KOPT-K1 (cell line): Measurements from ENCODE around the gene ZNF184.

Experiments
- H3K27ac ChIP-seq: fragments of 200-600 bp; sonication (generic); 2 replicates; pipeline ENCODE4 v1.5.1; 2016; ENCODE audit warnings: antibody characterized with exemption, mild to moderate bottlenecking, low read depth, low read length; ENCODE audit not compliant: poor library complexity, severe bottlenecking
- H3K36me3 ChIP-seq: fragments of 200-600 bp; sonication (generic); 2 replicates; pipeline ENCODE4 v1.5.1; 2017; ENCODE audit warnings: antibody characterized with exemption, mild to moderate bottlenecking, low read length, moderate library complexity; ENCODE audit not compliant: insufficient read depth
- H3K9me3 ChIP-seq: fragments of 200-600 bp; sonication (generic); 2 replicates; pipeline ENCODE4 v1.5.1; 2017; ENCODE audit warnings: antibody characterized with exemption, low read length, mild to moderate bottlenecking; ENCODE audit not compliant: insufficient read depth, poor library complexity, severe bottlenecking

The ZNF184 gene

DNA sequence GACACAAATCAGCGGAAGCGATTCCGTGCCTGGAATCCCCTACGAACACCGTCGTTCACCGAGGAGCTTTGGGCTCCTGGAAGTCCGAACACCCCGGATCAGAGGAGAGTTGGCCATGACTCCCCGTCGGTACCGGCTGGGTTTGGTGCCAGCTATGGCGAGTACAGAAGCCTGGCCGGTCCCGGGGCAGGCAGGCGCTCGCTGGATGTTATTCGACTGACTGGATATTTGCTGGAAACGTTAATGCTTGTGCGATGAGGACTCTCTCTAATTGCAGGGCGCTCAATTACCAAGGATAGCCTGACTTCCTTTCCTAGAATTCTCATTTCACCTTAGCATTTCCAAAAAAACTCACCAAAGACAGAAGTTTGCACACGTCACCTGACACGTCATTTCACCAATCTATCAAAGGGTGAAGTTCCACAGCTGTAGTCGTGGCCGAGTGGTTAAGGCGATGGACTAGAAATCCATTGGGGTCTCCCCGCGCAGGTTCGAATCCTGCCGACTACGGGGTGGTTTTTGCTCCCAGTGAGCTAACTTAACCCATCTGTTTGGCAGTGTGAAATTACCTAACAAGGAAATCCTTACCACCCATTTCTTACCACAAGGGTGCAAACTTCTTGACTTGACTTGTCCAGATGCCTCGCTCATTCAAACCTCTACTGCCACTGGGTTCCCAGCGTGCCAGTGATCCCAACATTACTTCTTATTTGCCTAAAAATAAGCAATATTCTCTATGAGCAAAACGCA is 22.7 kb upstream of the ZNF184 start:
- Histone ChIP-seq H3K27ac (no peak overlapping the region), H3K36me3 (no peaks in the 10 kb centered on the region)

DNA sequence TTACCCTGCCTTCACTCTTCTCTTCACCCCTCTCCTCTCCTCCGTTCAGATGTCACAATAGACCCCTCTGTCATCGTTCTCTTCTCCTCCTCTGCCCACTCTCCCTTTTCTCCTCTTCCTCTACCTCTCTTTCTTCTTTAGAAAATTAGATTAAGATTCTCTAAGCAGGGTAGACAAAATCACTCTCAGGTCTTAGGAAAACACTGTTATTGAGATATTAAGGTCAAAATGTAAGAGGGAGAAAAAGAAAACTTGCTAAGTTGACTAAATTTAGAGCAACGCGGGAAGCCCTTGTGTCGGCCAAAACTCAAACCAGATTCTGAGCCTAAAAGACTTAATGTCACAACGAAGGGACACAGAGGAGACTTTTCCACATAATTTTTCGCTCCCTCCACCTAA is 22.1 kb upstream of the ZNF184 start:
- no peak overlapping the region for H3K27ac ChIP-seq
- H3K9me3 ChIP-seq: no peaks in the 10 kb centered on the region
- no peaks in the 10 kb centered on the region for H3K36me3 ChIP-seq

More for the DNA sequence above, 22.7 kb upstream of the ZNF184 start:
- H3K9me3 ChIP-seq: no peaks in the 10 kb centered on the region

DNA sequence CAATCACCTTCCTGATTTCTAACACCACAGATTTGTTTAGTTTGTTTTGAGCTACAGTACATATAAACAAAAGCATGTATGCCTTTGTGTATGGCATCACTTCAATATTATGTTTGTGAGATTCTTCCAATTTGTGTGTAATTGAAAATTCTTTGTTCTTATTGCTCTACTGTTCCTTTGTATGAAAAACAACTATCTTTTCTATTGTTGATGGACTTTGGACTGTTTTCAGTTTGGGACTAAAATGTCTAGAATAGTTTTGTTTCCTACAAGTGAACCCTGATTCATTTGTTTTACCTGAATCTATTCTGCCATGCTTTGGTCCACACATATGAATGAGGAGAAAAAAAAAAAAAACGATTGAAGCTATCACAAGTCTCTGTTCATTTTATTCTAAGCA is 21.2 kb upstream of the ZNF184 start:
- Histone ChIP-seq H3K36me3 (no peaks in the 10 kb centered on the region), H3K27ac (no peak overlapping the region)

DNA sequence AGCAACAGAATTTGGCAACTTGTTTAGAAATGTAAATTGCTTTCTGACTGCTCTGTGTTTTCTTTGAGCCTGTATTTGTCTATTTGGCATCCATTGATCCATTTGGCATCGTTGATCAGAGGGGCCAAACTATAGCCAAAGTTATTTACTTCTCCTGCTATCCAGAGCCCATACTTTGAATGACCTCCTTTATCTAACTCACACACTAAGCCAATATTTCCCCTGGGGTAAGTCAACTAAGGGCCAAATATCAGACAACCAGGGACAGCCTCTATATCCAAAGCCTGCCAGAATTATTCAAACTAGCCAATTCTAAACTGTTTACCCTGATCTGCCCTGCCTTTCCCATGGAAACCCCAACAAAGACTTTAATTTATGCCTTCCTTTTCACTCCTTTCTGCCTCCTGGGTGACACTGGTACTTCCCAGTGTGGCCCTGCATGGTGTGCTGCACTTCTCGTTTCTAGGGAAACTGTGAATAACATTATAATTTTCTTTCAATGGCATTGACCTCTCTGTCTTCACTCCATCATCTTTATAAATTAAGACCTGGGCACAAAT is 19.8 kb upstream of the ZNF184 start:
- Histone ChIP-seq H3K27ac (no peak overlapping the region), H3K36me3 (no peaks in the 10 kb centered on the region), H3K9me3 (no peaks in the 10 kb centered on the region)

More for the DNA sequence above, 21.2 kb upstream of the ZNF184 start:
- H3K9me3 ChIP-seq: no peaks in the 10 kb centered on the region

DNA sequence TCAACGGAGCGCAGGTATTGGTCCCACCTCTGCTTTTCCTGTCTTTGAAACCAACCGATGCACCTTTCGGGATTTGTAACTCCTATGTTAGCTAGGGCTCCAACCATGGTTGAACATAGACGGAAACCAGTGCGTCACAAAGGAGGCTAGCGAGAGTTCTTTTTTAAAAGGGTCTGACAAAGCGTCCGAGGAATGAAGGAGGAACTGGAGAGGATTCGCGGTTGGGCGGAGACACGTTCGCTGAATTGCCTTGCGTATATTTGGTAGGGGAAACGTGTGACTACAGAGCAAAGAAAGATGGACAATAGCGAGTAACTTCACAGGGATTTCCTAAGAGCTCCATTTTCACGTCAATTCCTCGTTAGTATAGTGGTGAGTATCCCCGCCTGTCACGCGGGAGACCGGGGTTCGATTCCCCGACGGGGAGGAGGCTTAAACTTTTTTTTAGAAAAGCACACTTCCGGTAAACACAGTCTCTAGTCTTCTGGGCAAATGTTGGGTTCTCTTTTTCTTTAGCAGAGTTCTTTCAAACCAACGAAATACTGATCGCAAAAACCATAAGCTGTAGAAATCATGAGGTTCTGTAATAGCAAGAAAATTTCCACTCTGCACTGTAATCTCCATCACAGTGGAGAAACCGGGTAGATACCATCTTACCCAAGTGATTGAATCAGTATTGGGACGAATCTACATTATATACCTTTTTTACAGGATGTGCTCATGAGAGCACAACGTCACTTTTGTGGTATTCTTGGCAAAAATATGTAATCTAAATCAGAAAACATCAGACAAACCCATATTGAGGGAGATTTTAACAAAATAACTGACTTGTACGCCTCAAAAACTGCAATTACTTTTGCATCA is 6.6 kb upstream of the ZNF184 start:
- no peaks in the 10 kb centered on the region for H3K9me3 ChIP-seq
- H3K36me3 ChIP-seq: no peaks in the 10 kb centered on the region
- H3K27ac ChIP-seq: peak overlapping the region; percentile 92

DNA sequence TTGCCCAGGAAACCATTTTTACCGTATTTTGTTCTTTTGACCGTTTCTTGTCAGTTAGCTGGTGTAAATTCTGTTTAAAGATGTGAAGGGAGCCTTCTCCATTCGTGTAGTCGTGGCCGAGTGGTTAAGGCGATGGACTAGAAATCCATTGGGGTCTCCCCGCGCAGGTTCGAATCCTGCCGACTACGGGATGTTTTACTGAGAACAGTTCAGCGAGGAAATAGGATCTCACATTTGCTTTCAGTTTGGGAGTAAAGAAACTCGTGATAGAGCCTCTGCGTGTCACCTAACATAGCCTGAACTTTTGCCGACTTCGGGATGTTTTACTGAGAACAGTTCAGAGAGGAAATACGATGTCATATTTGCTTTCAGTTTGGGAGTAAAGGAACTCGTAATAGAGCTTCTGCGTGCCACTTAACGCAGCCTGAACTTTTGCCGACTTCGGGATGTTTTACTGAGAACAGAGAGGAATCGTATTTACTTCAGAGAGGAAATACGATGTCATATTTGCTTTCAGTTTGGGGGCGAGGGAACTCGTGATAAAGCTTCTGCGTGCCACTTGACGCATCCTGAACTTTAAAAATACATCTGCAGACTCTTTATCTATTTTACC is 5.9 kb upstream of the ZNF184 start:
- Histone ChIP-seq H3K9me3 (no peaks in the 10 kb centered on the region), H3K27ac (peak overlapping the region; percentile 92), H3K36me3 (no peaks in the 10 kb centered on the region)

DNA sequence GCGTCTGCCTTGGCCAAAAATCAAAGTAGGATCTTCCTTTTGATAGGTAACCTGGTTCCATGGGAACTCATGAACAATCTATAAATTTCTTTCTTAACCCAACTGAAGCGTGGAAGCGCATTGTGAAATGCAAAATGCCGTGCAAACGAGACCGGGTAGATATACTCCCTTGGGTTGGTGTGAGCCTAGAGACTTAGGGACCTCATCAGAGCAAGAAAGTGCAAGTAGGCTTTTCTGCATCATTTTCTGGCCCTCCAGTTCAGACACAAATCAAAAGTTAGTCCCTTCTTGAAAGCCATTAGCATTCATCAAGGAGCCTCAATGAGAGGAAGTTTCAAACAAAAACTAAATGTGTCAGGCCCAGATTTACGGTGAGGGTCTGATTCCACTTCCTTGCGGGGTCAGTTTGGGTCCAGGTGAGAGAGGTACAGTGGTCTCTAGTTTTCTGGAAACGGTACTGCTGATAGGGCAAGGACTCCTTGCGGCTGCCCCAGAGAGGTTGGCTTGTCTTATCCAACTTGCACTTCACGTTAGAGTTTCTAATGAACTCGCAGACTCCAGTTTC is 5.3 kb upstream of the ZNF184 start:
- Histone ChIP-seq H3K27ac (peak overlapping the region; percentile 92), H3K9me3 (no peaks in the 10 kb centered on the region), H3K36me3 (no peaks in the 10 kb centered on the region)

DNA sequence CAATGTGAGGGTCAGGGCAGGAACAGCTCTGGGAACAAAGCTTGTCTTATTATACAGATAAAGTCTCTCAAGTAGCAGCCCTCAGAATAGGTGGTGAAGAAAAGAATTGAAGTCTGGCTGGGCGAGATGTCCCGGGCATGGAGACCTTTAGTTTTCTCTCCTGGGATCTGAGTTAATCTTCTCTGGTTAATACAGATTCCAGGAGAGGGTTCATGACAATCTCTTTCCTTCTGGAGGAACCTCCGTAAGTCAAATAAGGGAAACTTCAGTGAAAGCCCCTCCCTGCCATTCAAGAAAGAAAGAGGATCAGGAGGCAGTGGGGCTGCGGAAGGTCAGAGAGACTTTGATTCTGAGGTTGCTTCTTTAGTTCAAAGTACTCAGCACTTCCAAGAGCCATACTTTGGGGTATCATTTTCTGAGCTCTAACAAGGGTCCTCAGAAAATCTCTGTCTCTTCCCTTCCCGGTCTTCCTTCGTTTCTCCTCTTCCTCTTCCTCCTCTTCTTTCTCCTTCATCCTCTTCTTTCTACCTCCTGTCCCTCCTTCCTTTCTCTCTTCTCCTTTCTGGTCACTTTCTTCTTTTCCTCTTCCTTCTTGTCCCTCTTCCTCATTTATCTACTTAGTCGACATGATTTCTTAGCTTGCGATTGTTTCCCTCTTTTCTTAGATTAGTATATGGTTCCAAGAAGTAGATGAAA is 4.6 kb upstream of the ZNF184 start:
- H3K36me3 ChIP-seq: no peaks in the 10 kb centered on the region
- peak overlapping the region; percentile 92 for H3K27ac ChIP-seq
- H3K9me3 ChIP-seq: no peaks in the 10 kb centered on the region

DNA sequence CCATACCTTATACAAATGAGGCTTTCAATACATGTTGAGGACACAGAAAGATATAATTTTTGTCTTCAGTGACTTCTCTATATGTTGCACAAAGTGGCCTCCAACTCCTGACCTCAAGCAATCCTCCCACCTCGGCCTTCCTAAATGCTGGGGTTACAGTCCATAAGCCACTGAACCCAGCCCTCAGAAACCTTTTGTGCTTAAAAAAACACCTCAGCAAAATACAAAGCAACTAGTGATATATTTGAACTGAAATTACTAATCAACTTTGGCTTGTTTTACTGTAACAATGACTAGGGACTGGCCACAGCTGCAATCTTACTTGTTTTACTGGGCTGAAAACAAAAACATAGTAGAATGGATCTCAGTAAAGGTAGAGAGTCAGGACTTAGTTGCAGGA is 3.2 kb upstream of the ZNF184 start:
- Histone ChIP-seq H3K27ac (no peak overlapping the region), H3K36me3 (no peaks in the 10 kb centered on the region), H3K9me3 (no peaks in the 10 kb centered on the region)

DNA sequence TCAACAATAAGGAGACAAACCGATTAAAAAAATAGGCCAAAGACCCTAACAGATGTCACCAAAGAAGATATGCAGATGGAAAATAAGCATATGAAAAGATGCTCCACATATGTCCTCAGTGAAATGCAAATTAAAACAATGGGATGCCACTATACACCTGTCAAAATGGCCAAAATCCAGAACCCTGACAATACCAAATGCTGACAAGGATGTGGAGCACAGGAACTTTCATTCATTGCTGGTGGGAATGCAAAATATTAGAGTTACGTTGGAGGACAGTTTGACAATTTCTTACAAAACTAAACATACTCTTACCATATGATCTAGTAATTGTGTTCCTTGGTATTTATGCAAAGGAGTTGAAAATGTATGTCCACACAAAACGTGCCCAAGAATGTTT is 1.8 kb upstream of the ZNF184 start:
- peaks cover 10% of the 10 kb centered on the region for H3K36me3 ChIP-seq
- no peak overlapping the region for H3K27ac ChIP-seq
- no peaks in the 10 kb centered on the region for H3K9me3 ChIP-seq

DNA sequence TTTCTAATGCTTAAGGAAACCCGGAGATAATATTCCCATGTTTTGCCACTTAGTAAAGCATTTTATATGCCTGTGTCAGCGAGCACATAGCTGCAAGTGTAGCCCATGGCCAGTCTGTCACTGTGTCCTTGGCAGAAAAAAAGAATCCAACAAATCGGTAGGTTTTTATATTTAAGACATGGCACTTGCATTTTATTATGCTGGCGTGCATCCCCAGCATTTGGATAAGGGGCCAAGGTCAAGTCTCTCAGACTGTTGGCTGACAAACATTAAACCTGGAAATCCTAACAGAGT is 1.2 kb upstream of the ZNF184 start:
- no peak overlapping the region for H3K27ac ChIP-seq

DNA sequence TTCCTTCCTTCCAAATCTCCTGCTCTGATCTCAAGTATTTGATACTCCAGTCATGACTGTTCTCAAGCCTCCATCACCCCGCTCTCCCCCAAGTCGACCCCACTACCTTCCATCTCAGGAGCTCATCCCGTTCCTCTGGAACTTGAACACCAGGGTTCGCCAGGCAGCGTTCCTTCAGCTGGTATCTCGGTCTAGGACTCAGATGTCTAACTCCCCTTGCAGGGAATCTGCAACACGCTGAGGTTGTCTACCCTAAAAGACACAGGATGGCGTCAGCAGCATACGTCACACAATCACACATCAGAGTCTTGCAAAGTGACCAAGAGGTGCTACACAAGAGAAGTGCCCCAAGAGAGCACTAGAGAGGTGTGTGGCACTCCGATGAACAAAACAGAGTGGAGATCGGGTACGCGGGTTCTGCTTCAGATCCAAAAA is 706 bp downstream of the ZNF184 start:
- H3K27ac ChIP-seq: peak overlapping the region; percentile 93
- H3K36me3 ChIP-seq: peaks cover 34% of the 10 kb centered on the region

More for the DNA sequence above, 1.2 kb upstream of the ZNF184 start:
- Histone ChIP-seq H3K36me3 (peaks cover 15% of the 10 kb centered on the region), H3K9me3 (no peaks in the 10 kb centered on the region)

DNA sequence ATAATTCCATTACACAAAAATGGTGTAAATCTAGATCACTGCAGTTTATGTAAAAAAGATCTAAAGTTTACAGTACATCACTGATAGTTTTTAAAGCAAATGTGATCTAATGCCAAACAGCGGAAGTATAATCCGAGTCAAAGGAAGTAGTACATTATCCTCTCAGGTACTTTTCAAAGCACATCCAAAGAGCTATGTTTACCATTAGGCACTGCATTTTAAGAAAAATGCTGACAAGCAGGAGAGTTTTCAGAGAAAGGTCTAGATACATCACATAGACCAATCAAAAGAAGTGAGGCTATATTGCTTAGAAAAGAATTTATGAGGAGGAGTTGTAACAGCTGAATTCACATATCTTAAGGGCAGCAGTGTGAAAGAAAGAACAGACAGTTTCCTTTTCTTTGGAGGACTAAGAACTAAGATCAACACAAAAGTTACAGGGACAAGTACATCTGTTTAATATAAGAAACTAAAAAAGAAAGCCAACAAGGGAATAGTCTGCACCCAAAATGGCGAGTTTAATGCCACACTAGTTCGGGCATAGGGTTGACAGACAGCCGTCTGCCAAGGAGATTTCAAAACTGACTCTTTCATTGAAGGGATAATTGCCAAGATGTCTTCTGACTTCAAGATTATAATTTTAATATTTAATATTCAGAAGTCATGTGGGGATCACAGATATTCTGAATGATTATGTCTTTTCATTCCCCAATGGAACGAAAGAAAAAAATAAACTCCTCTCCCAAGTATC is 1.4 kb downstream of the ZNF184 start:
- peaks cover 41% of the 10 kb centered on the region for H3K36me3 ChIP-seq
- H3K27ac ChIP-seq: peak overlapping the region; percentile 93

More for the DNA sequence above, 706 bp downstream of the ZNF184 start:
- H3K9me3 ChIP-seq: peaks cover 14% of the 10 kb centered on the region

DNA sequence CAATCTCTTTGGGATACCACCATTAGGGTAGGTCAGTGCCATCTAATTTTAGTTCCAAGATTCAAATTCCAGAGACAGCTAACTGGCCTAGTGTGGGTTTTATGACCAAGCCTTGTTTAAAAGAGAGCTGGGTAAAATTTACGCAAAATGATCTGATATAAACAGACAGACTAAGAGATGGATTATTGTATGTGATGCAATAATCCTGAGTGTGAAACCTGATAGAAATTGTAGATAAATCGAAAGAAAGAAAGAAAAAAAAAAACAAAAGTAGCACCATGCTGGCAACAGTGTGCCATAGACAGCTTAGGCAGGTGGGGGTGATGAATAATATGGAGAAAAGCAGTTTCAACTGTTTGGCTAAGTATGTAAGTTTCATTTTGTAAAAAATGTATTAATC is 2.9 kb downstream of the ZNF184 start:
- Histone ChIP-seq H3K36me3 (peaks cover 56% of the 10 kb centered on the region), H3K27ac (no peak overlapping the region), H3K9me3 (peaks cover 35% of the 10 kb centered on the region)

More for the DNA sequence above, 1.4 kb downstream of the ZNF184 start:
- peaks cover 21% of the 10 kb centered on the region for H3K9me3 ChIP-seq
